ENCODE results near the gene NUFIP2. TPM values are rescaled to one million over a fixed set of nuclear protein-coding genes. Genes with fewer than 3 reads are reported as not detected.

NUFIP2 gene
- total and polyA plus RNA-seq, 9 donors, result 8.1 to 52.4 (median 34.2) TPM

DNA sequence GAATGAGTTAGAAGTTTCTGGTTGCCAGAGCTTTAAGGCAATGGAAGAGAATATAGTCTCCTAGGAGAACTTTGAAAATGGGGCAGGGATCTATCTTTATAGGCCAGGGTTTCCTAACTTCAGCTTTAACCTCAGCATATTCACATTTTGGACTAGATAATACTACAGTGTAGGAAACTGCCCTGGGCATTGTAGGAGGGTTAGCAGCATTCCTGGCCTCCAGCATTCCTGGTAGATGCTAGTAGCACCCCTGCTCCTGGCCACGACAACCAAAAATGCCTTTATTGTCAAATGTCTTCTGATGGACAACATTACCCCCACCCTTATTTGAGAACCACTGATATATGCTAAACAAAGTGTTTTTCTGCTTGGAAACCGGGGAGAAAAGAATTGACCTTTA lies 86.0 kb downstream of the NUFIP2 start:
- no peak for DNase-seq
- intact Hi-C loops (cut with DNase I), result no loop called here
- Histone ChIP-seq H3K36me3 (no peaks in the 10 kb centered on the region), H3K4me3 (no peak overlapping the region), H3K27ac (no peak overlapping the region), H3K27me3 (no peaks in the 10 kb centered on the region), H3K4me1 (ENCODE audit: insufficient read depth) (no peaks in the 10 kb centered on the region), H3K9me3 (no peaks in the 10 kb centered on the region)
- 81 to 96% (median 93%) methylated on average over 2 of the region's 2 CpGs for WGBS, 3 donors
- TF ChIP-seq POLR2A (IDR thresholded peaks at IDR 0.05) (no peak), EP300 (IDR thresholded peaks at IDR 0.05) (no peak)
- TF ChIP-seq, protein P1, sequence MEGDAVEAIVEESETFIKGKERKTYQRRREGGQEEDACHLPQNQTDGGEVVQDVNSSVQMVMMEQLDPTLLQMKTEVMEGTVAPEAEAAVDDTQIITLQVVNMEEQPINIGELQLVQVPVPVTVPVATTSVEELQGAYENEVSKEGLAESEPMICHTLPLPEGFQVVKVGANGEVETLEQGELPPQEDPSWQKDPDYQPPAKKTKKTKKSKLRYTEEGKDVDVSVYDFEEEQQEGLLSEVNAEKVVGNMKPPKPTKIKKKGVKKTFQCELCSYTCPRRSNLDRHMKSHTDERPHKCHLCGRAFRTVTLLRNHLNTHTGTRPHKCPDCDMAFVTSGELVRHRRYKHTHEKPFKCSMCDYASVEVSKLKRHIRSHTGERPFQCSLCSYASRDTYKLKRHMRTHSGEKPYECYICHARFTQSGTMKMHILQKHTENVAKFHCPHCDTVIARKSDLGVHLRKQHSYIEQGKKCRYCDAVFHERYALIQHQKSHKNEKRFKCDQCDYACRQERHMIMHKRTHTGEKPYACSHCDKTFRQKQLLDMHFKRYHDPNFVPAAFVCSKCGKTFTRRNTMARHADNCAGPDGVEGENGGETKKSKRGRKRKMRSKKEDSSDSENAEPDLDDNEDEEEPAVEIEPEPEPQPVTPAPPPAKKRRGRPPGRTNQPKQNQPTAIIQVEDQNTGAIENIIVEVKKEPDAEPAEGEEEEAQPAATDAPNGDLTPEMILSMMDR (IDR thresholded peaks at IDR 0.05), result no peak

Other genes starting within 250 kb of the NUFIP2 start
- 10 to 100 TPM; 23.0 to 53.9 (median 35.3) TPM for gene MYO18A, start 113.8 kb downstream of the NUFIP2 start, total RNA-seq
- 10 to 100 TPM; 24.2 to 30.9 TPM for gene MYO18A, start 113.8 kb downstream of the NUFIP2 start, polyA plus RNA-seq
- gene CRYBA1, start 47.3 kb downstream of the NUFIP2 start, total RNA-seq, result not detected
- not detected for gene CRYBA1, start 47.3 kb downstream of the NUFIP2 start, polyA plus RNA-seq
- gene TAOK1, start 96.2 kb upstream of the NUFIP2 start, total RNA-seq, result 10 to 100 TPM; 38.4 to 66.5 (median 56.7) TPM
- 10 to 100 TPM in 1 of 2 donors, 1 to 10 TPM in 1; 8.7 to 19.4 TPM for gene TAOK1, start 96.2 kb upstream of the NUFIP2 start, polyA plus RNA-seq